Gastrocnemius medialis (tissue), 4 donors: ENCODE measurements around the gene LRRC27.

Experiments
- POLR2A ChIP-seq, 2 donors: fragments of 450-650 bp; IDR thresholded peaks; one replicate each; pipeline ENCODE4 v1.6.1; 2017; ENCODE audit warnings: antibody characterized with exemption in 2 of 2, mild to moderate bottlenecking in 2 of 2, moderate library complexity in 2 of 2
- TF ChIP-seq, protein P1 (sequence below), 5 experiments: fragments of 450-650 bp in 3 of 5; fragments of 200-600 bp in 2 of 5; sonication (generic) in 2 of 5; IDR thresholded peaks in 4 of 5; conservative IDR thresholded peaks in 1 of 5; 1 replicate in 4 of 5; 2 replicates in 1 of 5; pipeline ENCODE4 v1.5.1; 2016 to 2019; ENCODE audit warnings: antibody characterized with exemption in 5 of 5, mild to moderate bottlenecking in 3 of 5, moderate library complexity in 3 of 5

DNA sequence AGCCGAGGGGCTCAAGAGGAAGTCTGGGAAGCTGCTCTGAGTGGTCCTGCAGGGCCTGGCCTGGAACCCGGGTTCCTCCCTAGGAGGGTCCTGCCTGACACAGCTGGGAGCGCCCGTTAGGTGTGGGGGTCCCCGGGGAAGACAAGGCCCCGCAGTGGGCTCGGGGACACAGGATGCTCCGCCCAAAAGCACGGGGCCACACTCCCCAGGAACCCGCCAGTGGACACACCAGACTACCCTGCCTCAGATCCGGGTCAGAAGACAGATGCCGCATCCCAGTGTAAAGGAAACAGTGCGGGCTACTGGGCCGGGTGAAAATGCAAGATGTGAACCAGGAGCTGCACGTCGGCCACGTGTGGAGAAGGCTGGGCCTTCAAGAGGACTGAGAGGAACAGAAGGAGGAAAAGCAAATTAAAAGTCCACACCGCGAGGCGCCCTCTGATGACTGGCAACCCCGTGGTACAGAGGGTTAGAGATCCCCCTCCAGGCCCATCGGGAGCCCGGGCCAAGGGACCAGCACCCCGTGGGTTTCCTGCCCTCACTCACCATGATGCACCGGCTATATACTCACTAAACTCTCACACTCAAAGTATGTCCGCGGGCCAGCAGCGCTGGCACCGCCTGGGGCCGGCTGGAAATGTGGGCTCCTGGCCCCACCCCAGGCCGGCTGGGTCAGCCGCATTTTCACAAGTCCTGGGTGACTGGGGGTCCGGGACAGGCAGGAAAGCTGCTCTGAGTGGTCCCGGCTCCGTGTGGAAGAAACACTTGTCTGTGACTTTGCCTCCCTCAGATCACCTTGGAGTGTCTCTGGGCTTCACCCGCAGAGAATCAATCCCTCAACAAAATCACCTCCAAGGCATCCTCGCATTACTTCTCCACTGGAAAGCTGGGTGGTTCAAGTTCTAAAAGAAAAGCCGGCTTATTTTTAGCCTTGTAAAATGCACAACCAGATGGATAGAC is 30.3 kb upstream of the LRRC27 start:
- TF ChIP-seq, protein P1, sequence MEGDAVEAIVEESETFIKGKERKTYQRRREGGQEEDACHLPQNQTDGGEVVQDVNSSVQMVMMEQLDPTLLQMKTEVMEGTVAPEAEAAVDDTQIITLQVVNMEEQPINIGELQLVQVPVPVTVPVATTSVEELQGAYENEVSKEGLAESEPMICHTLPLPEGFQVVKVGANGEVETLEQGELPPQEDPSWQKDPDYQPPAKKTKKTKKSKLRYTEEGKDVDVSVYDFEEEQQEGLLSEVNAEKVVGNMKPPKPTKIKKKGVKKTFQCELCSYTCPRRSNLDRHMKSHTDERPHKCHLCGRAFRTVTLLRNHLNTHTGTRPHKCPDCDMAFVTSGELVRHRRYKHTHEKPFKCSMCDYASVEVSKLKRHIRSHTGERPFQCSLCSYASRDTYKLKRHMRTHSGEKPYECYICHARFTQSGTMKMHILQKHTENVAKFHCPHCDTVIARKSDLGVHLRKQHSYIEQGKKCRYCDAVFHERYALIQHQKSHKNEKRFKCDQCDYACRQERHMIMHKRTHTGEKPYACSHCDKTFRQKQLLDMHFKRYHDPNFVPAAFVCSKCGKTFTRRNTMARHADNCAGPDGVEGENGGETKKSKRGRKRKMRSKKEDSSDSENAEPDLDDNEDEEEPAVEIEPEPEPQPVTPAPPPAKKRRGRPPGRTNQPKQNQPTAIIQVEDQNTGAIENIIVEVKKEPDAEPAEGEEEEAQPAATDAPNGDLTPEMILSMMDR (IDR thresholded peaks at IDR 0.05 in 4 of 5, conservative IDR thresholded peaks at IDR 0.05 in 1 of 5) = no peak
- no peak for TF ChIP-seq POLR2A (IDR thresholded peaks at IDR 0.05)
